Measurements from ENCODE around the gene CIBAR2. TPM values are rescaled to one million over a fixed set of nuclear protein-coding genes. Genes with fewer than 3 reads are reported as not detected.
"Not testable (repeated sequence)": the region's sequence is repeated elsewhere in the genome, so short reads cannot be mapped to it uniquely, and the experiment has no call there.

Gene CIBAR2
- polyA plus RNA-seq, 3 donors, result not detected

- WGBS, 3 donors, result 93 to 96% (median 96%) methylated on average over 19 to 20 of the region's 20 CpGs
- no peak overlapping the region for H3K27ac ChIP-seq (ENCODE audit: low read depth, low read length)
These were observed 20.4 kb upstream of the CIBAR2 start for GRCh38 chr16:85132456-85133289.

GRCh38 chr16:85130705-85131028, 18.4 kb upstream of the CIBAR2 start:
- WGBS, 3 donors, result 45 to 74% (median 57%) methylated on average over 5 of the region's 5 CpGs
- no peak overlapping the region for H3K27ac ChIP-seq (ENCODE audit: low read depth, low read length)

GRCh38 chr16:85129876-85130704, 17.8 kb upstream of the CIBAR2 start:
- WGBS, 3 donors, result 46 to 68% (median 46%) methylated on average over 15 of the region's 15 CpGs

GRCh38 chr16:85128079-85128837, 16.0 kb upstream of the CIBAR2 start:
- WGBS, 3 donors, result 86 to 95% (median 92%) methylated on average over 9 of the region's 9 CpGs
- H3K27ac ChIP-seq (ENCODE audit: low read depth, low read length), result no peak overlapping the region

More at GRCh38 chr16:85129876-85130704, 17.8 kb upstream of the CIBAR2 start:
- no peak overlapping the region for H3K27ac ChIP-seq (ENCODE audit: low read depth, low read length)

GRCh38 chr16:85127379-85127723, 15.1 kb upstream of the CIBAR2 start:
- H3K27ac ChIP-seq (ENCODE audit: low read depth, low read length), result no peak overlapping the region
- 77 to 91% (median 87%) methylated on average over 3 of the region's 3 CpGs for WGBS, 3 donors

GRCh38 chr16:85126705-85127378, 14.6 kb upstream of the CIBAR2 start:
- 18 to 29% (median 26%) methylated on average over 20 of the region's 20 CpGs for WGBS, 3 donors
- H3K27ac ChIP-seq (ENCODE audit: low read depth, low read length), result no peak overlapping the region

- no peak overlapping the region for H3K27ac ChIP-seq (ENCODE audit: low read depth, low read length)
- WGBS, 3 donors, result 37 to 69% (median 69%) methylated on average over 12 of the region's 12 CpGs
These were observed 14.1 kb upstream of the CIBAR2 start for GRCh38 chr16:85126394-85126704.

GRCh38 chr16:85125570-85126393, 13.5 kb upstream of the CIBAR2 start:
- WGBS, 3 donors, result 78 to 85% (median 84%) methylated on average over 16 of the region's 16 CpGs
- no peak overlapping the region for H3K27ac ChIP-seq (ENCODE audit: low read depth, low read length)

GRCh38 chr16:85124636-85125346, 12.5 kb upstream of the CIBAR2 start:
- no peak overlapping the region for H3K27ac ChIP-seq (ENCODE audit: low read depth, low read length)
- 86 to 94% (median 86%) methylated on average over 11 of the region's 11 CpGs for WGBS, 3 donors

GRCh38 chr16:85123891-85124635, 11.8 kb upstream of the CIBAR2 start:
- 52 to 78% (median 57%) methylated on average over 33 to 34 of the region's 34 CpGs for WGBS, 3 donors
- no peak overlapping the region for H3K27ac ChIP-seq (ENCODE audit: low read depth, low read length)

GRCh38 chr16:85123441-85123840, 11.2 kb upstream of the CIBAR2 start:
- 87 to 94% (median 92%) methylated on average over 6 of the region's 6 CpGs for WGBS, 3 donors
- not testable (repeated sequence) for H3K27ac ChIP-seq (ENCODE audit: low read depth, low read length)

- WGBS, 3 donors, result 76 to 92% (median 86%) methylated on average over 4 of the region's 4 CpGs
These were observed 7.7 kb upstream of the CIBAR2 start for GRCh38 chr16:85120006-85120340.

GRCh38 chr16:85117418-85117817, 5.1 kb upstream of the CIBAR2 start:
- H3K27ac ChIP-seq (ENCODE audit: low read depth, low read length), result no peak overlapping the region
- WGBS, 3 donors, result 88 to 97% (median 91%) methylated on average over 12 of the region's 12 CpGs

More at GRCh38 chr16:85120006-85120340, 7.7 kb upstream of the CIBAR2 start:
- no peak overlapping the region for H3K27ac ChIP-seq (ENCODE audit: low read depth, low read length)

- WGBS, 3 donors, result 7 to 10% (median 7%) methylated on average over 20 of the region's 20 CpGs
- H3K27ac ChIP-seq (ENCODE audit: low read depth, low read length), result no peak overlapping the region
These were observed 2.8 kb upstream of the CIBAR2 start for GRCh38 chr16:85114909-85115567.

- H3K27ac ChIP-seq (ENCODE audit: low read depth, low read length), result no peak overlapping the region
- 52 to 64% (median 55%) methylated on average over 14 of the region's 14 CpGs for WGBS, 3 donors
These were observed 1.6 kb upstream of the CIBAR2 start for GRCh38 chr16:85113913-85114312.

GRCh38 chr16:85113168-85113733, 979 bp upstream of the CIBAR2 start:
- no peak overlapping the region for H3K27ac ChIP-seq (ENCODE audit: low read depth, low read length)
- 84 to 88% (median 86%) methylated on average over 14 of the region's 14 CpGs for WGBS, 3 donors
